IPS-20b (cell line): ENCODE data around the gene RFX7.
"Not testable (repeated sequence)": the region's sequence is repeated elsewhere in the genome, so short reads cannot be mapped to it uniquely, and the experiment has no call there.

Experiments used
- H3K27ac ChIP-seq: one replicate; pipeline ENCODE4 v1.5.1; 2013; ENCODE audit warnings: low read length
- H3K27me3 ChIP-seq: 2 replicates; pipeline ENCODE4 v1.6.1; 2013; ENCODE audit warnings: mild to moderate bottlenecking, low read length, inconsistent platforms; ENCODE audit not compliant: insufficient read depth
- H3K36me3 ChIP-seq: 2 replicates; pipeline ENCODE4 v1.6.1; 2013; ENCODE audit warnings: low read depth, mild to moderate bottlenecking, inconsistent platforms, low read length, moderate library complexity; ENCODE audit not compliant: insufficient read depth
- H3K4me1 ChIP-seq: 2 replicates; pipeline ENCODE4 v1.6.1; 2013; ENCODE audit warnings: mild to moderate bottlenecking, control low read depth, inconsistent platforms, low read length, moderate library complexity; ENCODE audit not compliant: insufficient read depth
- H3K4me3 ChIP-seq: 2 replicates; pipeline ENCODE4 v1.5.1; 2013; ENCODE audit warnings: mild to moderate bottlenecking, low read length, inconsistent platforms
- H3K9ac ChIP-seq: 2 replicates; pipeline ENCODE4 v1.6.1; 2013; ENCODE audit warnings: low read depth, mild to moderate bottlenecking, inconsistent platforms, low read length, moderate library complexity
- H3K9me3 ChIP-seq: 2 replicates; pipeline ENCODE4 v1.6.1; 2013; ENCODE audit warnings: mild to moderate bottlenecking, low read depth, low read length, inconsistent platforms; ENCODE audit not compliant: insufficient read depth

The RFX7 gene

GRCh38 chr15:56160966-56161365 is 82.7 kb downstream of the RFX7 start:
- Histone ChIP-seq H3K27ac (no peak overlapping the region), H3K9ac (no peak overlapping the region; the same call in 1 of the 2 replicates), H3K36me3 (no peaks in the 10 kb centered on the region)

GRCh38 chr15:56156877-56157276 is 86.8 kb downstream of the RFX7 start:
- Histone ChIP-seq H3K27ac (no peak overlapping the region), H3K36me3 (no peaks in the 10 kb centered on the region), H3K9me3 (peaks cover 9% of the 10 kb centered on the region; the same call in 1 of the 2 replicates), H3K9ac (no peak overlapping the region), H3K4me3 (no peak overlapping the region), H3K4me1 (peaks cover 4% of the 10 kb centered on the region), H3K27me3 (no peaks in the 10 kb centered on the region)

More at GRCh38 chr15:56160966-56161365, 82.7 kb downstream of the RFX7 start:
- H3K4me3 ChIP-seq: no peak overlapping the region
- H3K9me3 ChIP-seq: 0 out of 2 replicates have a peak, but pooled peaks cover under 1% of the 10 kb centered on the region
- H3K27me3 ChIP-seq: no peaks in the 10 kb centered on the region
- peaks cover 4% of the 10 kb centered on the region for H3K4me1 ChIP-seq

- H3K36me3 ChIP-seq, H3K9ac ChIP-seq, H3K27ac ChIP-seq, H3K4me3 ChIP-seq, H3K27me3 ChIP-seq, H3K9me3 ChIP-seq, H3K4me1 ChIP-seq: not testable (repeated sequence)
These were observed 88.4 kb downstream of the RFX7 start for GRCh38 chr15:56155278-56155677.

- H3K4me1 ChIP-seq, H3K27me3 ChIP-seq, H3K9ac ChIP-seq, H3K36me3 ChIP-seq, H3K27ac ChIP-seq, H3K4me3 ChIP-seq, H3K9me3 ChIP-seq: not testable (repeated sequence)
These were observed 88.9 kb downstream of the RFX7 start for GRCh38 chr15:56154768-56155167.

GRCh38 chr15:56150204-56150603 is 93.5 kb downstream of the RFX7 start:
- Histone ChIP-seq H3K36me3 (no peaks in the 10 kb centered on the region), H3K4me1 (peaks cover 3% of the 10 kb centered on the region; the same call in 1 of the 2 replicates), H3K9me3 (peaks cover 4% of the 10 kb centered on the region; the same call in 1 of the 2 replicates), H3K9ac (no peak overlapping the region), H3K4me3 (no peak overlapping the region), H3K27ac (no peak overlapping the region), H3K27me3 (no peaks in the 10 kb centered on the region)

- no peaks in the 10 kb centered on the region for H3K9me3 ChIP-seq
- H3K27ac ChIP-seq: no peak overlapping the region
- no peak overlapping the region for H3K9ac ChIP-seq
- peaks cover 3% of the 10 kb centered on the region; the same call in 1 of the 2 replicates for H3K4me1 ChIP-seq
- H3K4me3 ChIP-seq: no peak overlapping the region
- no peaks in the 10 kb centered on the region for H3K27me3 ChIP-seq
- H3K36me3 ChIP-seq: peaks cover 3% of the 10 kb centered on the region; the same call in 1 of the 2 replicates
These were observed 95.6 kb downstream of the RFX7 start for GRCh38 chr15:56148064-56148463.

- Histone ChIP-seq H3K4me3 (no peak overlapping the region), H3K27ac (no peak overlapping the region), H3K27me3 (no peaks in the 10 kb centered on the region), H3K36me3 (peaks cover 16% of the 10 kb centered on the region), H3K4me1 (peaks cover 3% of the 10 kb centered on the region; the same call in 1 of the 2 replicates), H3K9me3 (no peaks in the 10 kb centered on the region), H3K9ac (no peak overlapping the region)
These were observed 96.9 kb downstream of the RFX7 start for GRCh38 chr15:56146756-56147155.

GRCh38 chr15:56128081-56128480 is 115.6 kb downstream of the RFX7 start:
- H3K4me3 ChIP-seq: no peak overlapping the region
- no peaks in the 10 kb centered on the region for H3K27me3 ChIP-seq
- no peak overlapping the region for H3K27ac ChIP-seq
- no peak overlapping the region for H3K9ac ChIP-seq
- H3K9me3 ChIP-seq: peaks cover 45% of the 10 kb centered on the region
- peaks cover 57% of the 10 kb centered on the region for H3K36me3 ChIP-seq
- H3K4me1 ChIP-seq: no peaks in the 10 kb centered on the region

GRCh38 chr15:56126409-56126808 is 117.3 kb downstream of the RFX7 start:
- Histone ChIP-seq H3K9ac (no peak overlapping the region), H3K36me3 (peaks cover 69% of the 10 kb centered on the region), H3K9me3 (peaks cover 52% of the 10 kb centered on the region), H3K4me1 (no peaks in the 10 kb centered on the region), H3K27me3 (no peaks in the 10 kb centered on the region), H3K4me3 (no peak overlapping the region), H3K27ac (no peak overlapping the region)

- Histone ChIP-seq H3K9me3 (peaks cover 63% of the 10 kb centered on the region), H3K27ac (no peak overlapping the region), H3K27me3 (no peaks in the 10 kb centered on the region), H3K36me3 (peaks cover 66% of the 10 kb centered on the region), H3K4me1 (no peaks in the 10 kb centered on the region), H3K4me3 (no peak overlapping the region), H3K9ac (no peak overlapping the region)
These were observed 119.3 kb downstream of the RFX7 start for GRCh38 chr15:56124391-56124790.

GRCh38 chr15:56105855-56106254 is 137.8 kb downstream of the RFX7 start:
- no peak overlapping the region for H3K9ac ChIP-seq
- H3K9me3 ChIP-seq: no peaks in the 10 kb centered on the region
- H3K27ac ChIP-seq: no peak overlapping the region
- H3K4me1 ChIP-seq: no peaks in the 10 kb centered on the region
- no peak overlapping the region for H3K4me3 ChIP-seq
- peaks cover 25% of the 10 kb centered on the region for H3K36me3 ChIP-seq
- H3K27me3 ChIP-seq: no peaks in the 10 kb centered on the region

- peaks cover 54% of the 10 kb centered on the region for H3K36me3 ChIP-seq
- no peak overlapping the region for H3K4me3 ChIP-seq
- no peaks in the 10 kb centered on the region for H3K9me3 ChIP-seq
- H3K9ac ChIP-seq: no peak overlapping the region
- no peaks in the 10 kb centered on the region for H3K4me1 ChIP-seq
- H3K27ac ChIP-seq: no peak overlapping the region
- H3K27me3 ChIP-seq: no peaks in the 10 kb centered on the region
These were observed 141.2 kb downstream of the RFX7 start for GRCh38 chr15:56102441-56102840.
